GM12878 (cell line): ENCODE results near the gene C9orf78.

Experiments
- CREB1 ChIP-seq: IDR thresholded peaks from 2 replicates; pipeline ENCODE4 v1.6.1; 2012; ENCODE audit warnings: low read depth, mild to moderate bottlenecking, inconsistent platforms
- CTCF ChIP-seq, 3 experiments: IDR thresholded peaks in 2 of 3; conservative IDR thresholded peaks in 1 of 3; 2 replicates each; pipeline ENCODE4 v1.5.1; 2011; ENCODE audit warnings: low read depth in 3 of 3, low read length in 3 of 3, mild to moderate bottlenecking in 3 of 3, control low read depth in 2 of 3, moderate library complexity in 2 of 3, inconsistent platforms in 1 of 3, mixed read lengths in 1 of 3; ENCODE audit not compliant: control insufficient read depth in 2 of 3, insufficient read depth in 1 of 3; ENCODE audit errors: extremely low read depth in 1 of 3
- EP300 ChIP-seq, 2 experiments: fragments of 150-350 bp in 1 of 2; IDR thresholded peaks; 2 replicates each; pipeline ENCODE4 v1.6.1; 2011 to 2012; ENCODE audit warnings: low read depth in 2 of 2, low read length in 2 of 2, borderline replicate concordance in 1 of 2, improper control_type of control experiment in 1 of 2, inconsistent platforms in 1 of 2; ENCODE audit not compliant: control insufficient read depth in 1 of 2
- EZH2 ChIP-seq: IDR thresholded peaks from 2 replicates; pipeline ENCODE4 v1.6.1; 2012; ENCODE audit warnings: low read depth, mild to moderate bottlenecking, control low read depth, inconsistent platforms, low read length, borderline replicate concordance; ENCODE audit not compliant: control insufficient read depth
- FOXM1 ChIP-seq: IDR thresholded peaks from 2 replicates; pipeline ENCODE4 v1.6.1; 2012; ENCODE audit warnings: low read depth, mild to moderate bottlenecking, inconsistent platforms, low read length, moderate library complexity
- HCFC1 ChIP-seq: fragments of 150-350 bp; IDR thresholded peaks from 2 replicates; pipeline ENCODE4 v1.6.1; 2014; ENCODE audit warnings: low read length
- MYC ChIP-seq: IDR thresholded peaks from 2 replicates; pipeline ENCODE4 v1.6.1; 2011; ENCODE audit warnings: mild to moderate bottlenecking, low read length, moderate library complexity, inconsistent platforms; ENCODE audit not compliant: insufficient read depth, insufficient replicate concordance, insufficient read length, severe bottlenecking
- RAD21 ChIP-seq: IDR thresholded peaks from 2 replicates; pipeline ENCODE4 v1.6.1; 2011; ENCODE audit warnings: mild to moderate bottlenecking, low read depth, low read length, moderate library complexity; ENCODE audit not compliant: insufficient read depth
- TAF1 ChIP-seq: IDR thresholded peaks from 2 replicates; pipeline ENCODE4 v1.6.1; 2011; ENCODE audit warnings: mild to moderate bottlenecking, low read depth, low read length, borderline replicate concordance

GRCh38 chr9:129860653-129861446, 25.8 kb upstream of the C9orf78 start:
- TF ChIP-seq CTCF (IDR thresholded peaks at IDR 0.05 in 2 of 3, conservative IDR thresholded peaks at IDR 0.05 in 1 of 3; ENCODE audit: control insufficient read depth in 2 of 3, extremely low read depth in 1 of 3, insufficient read depth in 1 of 3, low read depth in 3 of 3, low read length in 3 of 3) (no peak), TAF1 (no peak), EP300 (IDR thresholded peaks at IDR 0.05; ENCODE audit: borderline replicate concordance in 1 of 2, control insufficient read depth in 1 of 2, low read depth in 2 of 2, low read length in 2 of 2) (no peak), EZH2 (no peak), RAD21 (no peak), HCFC1 (no peak), FOXM1 (no peak), CREB1 (no peak), MYC (no peak)
